A549 (cell line): ENCODE data around the gene ARHGAP10. TPM values are rescaled to one million over a fixed set of nuclear protein-coding genes. Genes with fewer than 3 reads are reported as not detected.

Source experiments
- ATAC-seq, 2 experiments: fragments of 200-7000 bp in 1 of 2; fragments of >200 bp in 1 of 2; cut with Nextera tagmentation in 1 of 2; cut with Tn5 transposase in 1 of 2; 3 replicates each; pipeline versions ENCODE4 v1.8.0 to v1.9.1; 2018 to 2020; ENCODE audit warnings: mild to moderate bottlenecking in 1 of 2, moderate library complexity in 1 of 2
- CTCF ChIA-PET: fragments of 300-600 bp; sonication (Branson Sonifier 250); formaldehyde crosslinking; extraction: SDS; loops from one replicate; lab custom pipeline; 2021; ENCODE audit warnings: antibody characterized with exemption, inconsistent platforms; lab: Yijun Ruan, JAX
- POLR2A ChIA-PET: fragments of 350-600 bp; formaldehyde crosslinking; extraction: SDS; loops from one replicate; lab custom pipeline; 2021; ENCODE audit warnings: antibody characterized with exemption, inconsistent platforms; lab: Yijun Ruan, JAX
- DNase-seq, 2 experiments: peaks; one replicate each; pipeline versions ENCODE4 v3.0.0 to v3.0.0-alpha.2; 2011 to 2016; ENCODE audit warnings: low read depth in 1 of 2, low spot score in 1 of 2
- FAIRE-seq: peaks from 2 replicates; lab custom pipeline; 2011; peaks lifted over from hg19 to GRCh38; lab: Jason Lieb, UNC
- H3K27ac ChIP-seq, 2 experiments: fragments of >200 bp; sonication (Bioruptor Twin); formaldehyde crosslinking; 3 replicates each; pipeline ENCODE4 v1.5.1; 2016 to 2017
- H3K4me1 ChIP-seq: fragments of >200 bp; sonication (Bioruptor Twin); formaldehyde crosslinking; 3 replicates; pipeline ENCODE4 v1.6.1; 2016
- H3K4me2 ChIP-seq: fragments of >200 bp; sonication (Bioruptor Twin); formaldehyde crosslinking; 3 replicates; pipeline ENCODE4 v1.6.1; 2016
- H3K4me3 ChIP-seq: fragments of >200 bp; sonication (Bioruptor Twin); formaldehyde crosslinking; 3 replicates; pipeline ENCODE4 v1.5.1; 2016
- H3K9me3 ChIP-seq: fragments of >200 bp; sonication (Bioruptor Twin); formaldehyde crosslinking; 3 replicates; pipeline ENCODE4 v1.6.1; 2016
- CEBPB ChIP-seq, 2 experiments: fragments of >200 bp in 1 of 2; sonication (Bioruptor Twin) in 1 of 2; formaldehyde crosslinking in 1 of 2; IDR thresholded peaks; 2 replicates each; pipeline ENCODE4 v1.6.1; 2012 to 2016
- CHD2 ChIP-seq: fragments of 150-350 bp; IDR thresholded peaks from 2 replicates; pipeline ENCODE4 v1.6.1; 2014; ENCODE audit warnings: low read length; ENCODE audit not compliant: partially characterized antibody
- EHF ChIP-seq: fragments of 250-450 bp; sonication (Bioruptor Pico); IDR thresholded peaks from 2 replicates; pipeline ENCODE4 v1.5.0; 2020; ENCODE audit warnings: mild to moderate bottlenecking
- ELK1 ChIP-seq: fragments of 150-350 bp; IDR thresholded peaks from 2 replicates; pipeline ENCODE4 v1.6.1; 2014; ENCODE audit warnings: low read depth, mild to moderate bottlenecking, low read length
- FOSL2 ChIP-seq, 2 experiments: fragments of 450-650 bp in 1 of 2; fragments of >200 bp in 1 of 2; sonication (Bioruptor Twin) in 1 of 2; formaldehyde crosslinking; IDR thresholded peaks; 2 replicates each; pipeline versions ENCODE4 v1.5.0 to v1.6.1; 2016 to 2020; ENCODE audit warnings: mild to moderate bottlenecking in 1 of 2, moderate library complexity in 1 of 2
- GATA3 ChIP-seq: IDR thresholded peaks from 2 replicates; pipeline ENCODE4 v1.6.1; 2012; ENCODE audit warnings: borderline replicate concordance
- HDAC2 ChIP-seq: fragments of 200-600 bp; sonication (generic); IDR thresholded peaks from 2 replicates; pipeline ENCODE4 v1.6.1; 2016
- HES2 ChIP-seq: fragments of >200 bp; sonication (Bioruptor Twin); formaldehyde crosslinking; IDR thresholded peaks from 2 replicates; pipeline ENCODE4 v1.6.1; 2016
- JUN ChIP-seq, 2 experiments: fragments of >200 bp; sonication (Bioruptor Twin); formaldehyde crosslinking; IDR thresholded peaks; 2 replicates in 1 of 2; 3 replicates in 1 of 2; pipeline ENCODE4 v1.6.1; 2016 to 2017
- JUNB ChIP-seq: fragments of >200 bp; sonication (Bioruptor Twin); formaldehyde crosslinking; IDR thresholded peaks from 2 replicates; pipeline ENCODE4 v1.6.1; 2016
- KDM1A ChIP-seq: fragments of 200-600 bp; sonication (generic); IDR thresholded peaks from 2 replicates; pipeline ENCODE4 v1.6.1; 2016; ENCODE audit warnings: low read depth, mild to moderate bottlenecking
- KDM5A ChIP-seq: fragments of 200-600 bp; sonication (generic); IDR thresholded peaks from 2 replicates; pipeline ENCODE4 v1.6.1; 2016; ENCODE audit warnings: antibody characterized with exemption, mild to moderate bottlenecking
- MAFK ChIP-seq: fragments of 450-650 bp; IDR thresholded peaks from 2 replicates; pipeline ENCODE4 v1.6.1; 2014; ENCODE audit not compliant: partially characterized antibody
- MAZ ChIP-seq: fragments of 150-350 bp; IDR thresholded peaks from 2 replicates; pipeline ENCODE4 v1.6.1; 2014; ENCODE audit warnings: antibody characterized with exemption, low read depth, low read length, borderline replicate concordance
- NFE2L2 ChIP-seq: fragments of 150-350 bp; conservative IDR thresholded peaks from 2 replicates; pipeline ENCODE4 v1.6.1; 2014; ENCODE audit warnings: low read length
- NPAS2 ChIP-seq: fragments of 250-450 bp; sonication (Bioruptor Pico); IDR thresholded peaks from 2 replicates; pipeline ENCODE4 v1.8.0; 2022; ENCODE audit warnings: mild to moderate bottlenecking, moderate library complexity, borderline replicate concordance
- PHF8 ChIP-seq: fragments of 200-600 bp; sonication (generic); IDR thresholded peaks from 2 replicates; pipeline ENCODE4 v1.6.1; 2016; ENCODE audit warnings: low read depth, mild to moderate bottlenecking, antibody characterized with exemption, moderate library complexity, borderline replicate concordance
- RCOR1 ChIP-seq: fragments of 150-350 bp; IDR thresholded peaks from 2 replicates; pipeline ENCODE4 v1.6.1; 2014; ENCODE audit warnings: antibody characterized with exemption, low read length, low read depth
- RNF2 ChIP-seq: fragments of 200-600 bp; sonication (generic); IDR thresholded peaks from 2 replicates; pipeline ENCODE4 v1.6.1; 2016; ENCODE audit warnings: low read depth, mild to moderate bottlenecking, antibody characterized with exemption, moderate library complexity, borderline replicate concordance
- TFCP2L1 ChIP-seq: fragments of 250-450 bp; sonication (Bioruptor Pico); IDR thresholded peaks from 2 replicates; pipeline ENCODE4 v1.5.0; 2021; ENCODE audit warnings: mild to moderate bottlenecking
- TP53 ChIP-seq: fragments of 250-450 bp; sonication (Bioruptor Pico); IDR thresholded peaks from 2 replicates; pipeline ENCODE4 v1.5.0; 2021; ENCODE audit warnings: mild to moderate bottlenecking, moderate library complexity
- ZC3H11A ChIP-seq: fragments of 450-650 bp; IDR thresholded peaks from 2 replicates; pipeline ENCODE4 v1.6.1; 2014; ENCODE audit warnings: antibody characterized with exemption, mild to moderate bottlenecking
- ZFP36 ChIP-seq: fragments of 450-650 bp; IDR thresholded peaks from 2 replicates; pipeline ENCODE4 v1.6.1; 2014; ENCODE audit warnings: borderline replicate concordance; ENCODE audit not compliant: partially characterized antibody
- ZNF302 ChIP-seq: fragments of 250-450 bp; sonication (Bioruptor Pico); IDR thresholded peaks from 2 replicates; pipeline ENCODE4 v1.9.0; 2021; ENCODE audit warnings: inconsistent platforms, mild to moderate bottlenecking, moderate library complexity
- ZSCAN20 ChIP-seq: fragments of 250-450 bp; sonication (Bioruptor Pico); IDR thresholded peaks from 2 replicates; pipeline ENCODE4 v1.8.0; 2022; ENCODE audit warnings: mild to moderate bottlenecking, moderate library complexity
- WGBS: methylation state at CpG from one replicate; pipeline ENCODE4 v1.1.6; 2017; ENCODE audit errors: missing lambda C conversion rate; 5-methylcytosine and 5-hydroxymethylcytosine counted together
- polyA plus RNA-seq, 4 experiments: library from polyadenylated mRNA; depleted of rRNA in 3 of 4; stranded (reverse); fragments of >200 nt; fragmentation: RNase III in 1 of 4; extraction: RNeasy Plus Mini Kit Qiagen cat#74134 plus additional on column Dnase treatment in 1 of 4; gene quantifications; 2 replicates in 3 of 4; 3 replicates in 1 of 4; pipeline ENCODE4 v1.2.3, GENCODE V29; 2011 to 2017
- TF ChIP-seq, protein P1 (sequence below): fragments of 200-600 bp; sonication (generic); IDR thresholded peaks from 2 replicates; pipeline ENCODE4 v1.6.1; 2016; ENCODE audit warnings: antibody characterized with exemption, mild to moderate bottlenecking, moderate library complexity
- TF ChIP-seq, protein P2 (sequence below): IDR thresholded peaks from 2 replicates; pipeline ENCODE4 v1.6.1; 2012

The ARHGAP10 gene
- polyA plus RNA-seq, 2 of the 4 experiments (the other 2 are of a cell fraction): 7.0 to 7.2 TPM

- no peak for TF ChIP-seq NPAS2 (CRISPR knock-in tag)
- TF ChIP-seq EHF (CRISPR knock-in tag): no peak
Observed at GRCh38 chr4:147785129-147785528, 53.2 kb downstream of the ARHGAP10 start (continued).

DNA sequence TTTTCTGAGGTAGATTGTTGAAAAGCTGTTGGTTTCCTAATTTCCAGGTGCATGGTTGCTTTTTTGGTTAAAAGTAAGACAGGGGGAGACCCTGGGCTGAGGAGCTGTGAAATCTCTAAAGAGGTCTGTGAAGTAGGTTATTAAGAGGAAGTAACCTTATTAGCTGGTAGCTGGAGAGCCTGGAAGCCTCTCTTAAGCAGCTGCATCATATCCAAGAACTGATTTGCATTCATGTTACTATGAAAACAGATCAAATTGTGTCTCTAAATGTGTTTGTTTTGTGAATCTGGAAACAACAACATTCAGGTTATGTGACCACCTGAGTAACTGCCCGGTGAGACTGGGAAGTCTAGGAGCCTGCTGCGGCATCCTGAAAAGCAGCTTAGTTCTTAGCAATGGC is 54.1 kb downstream of the ARHGAP10 start:
- H3K27ac ChIP-seq: no peak overlapping the region
- H3K4me2 ChIP-seq: no peak overlapping the region
- H3K4me3 ChIP-seq: no peak overlapping the region
- FAIRE-seq (no peak), ATAC-seq (no peak; a peak in 1 of 6 replicates), DNase-seq (no peak)
- H3K9me3 ChIP-seq: no peaks in the 10 kb centered on the region
- peaks cover 30% of the 10 kb centered on the region for H3K4me1 ChIP-seq
- 91% methylated on average over 2 of the region's 2 CpGs for WGBS
- ChIA-PET CTCF (interaction anchor here (1.0 to 1.3 kb wide), 2 partner anchors 78 to 81 kb away, joined by 3 to 4 read pairs; no protein-coding TSS in a partner anchor), POLR2A (no interaction called here)
- TF ChIP-seq TP53: no peak
- TF ChIP-seq, protein P1, sequence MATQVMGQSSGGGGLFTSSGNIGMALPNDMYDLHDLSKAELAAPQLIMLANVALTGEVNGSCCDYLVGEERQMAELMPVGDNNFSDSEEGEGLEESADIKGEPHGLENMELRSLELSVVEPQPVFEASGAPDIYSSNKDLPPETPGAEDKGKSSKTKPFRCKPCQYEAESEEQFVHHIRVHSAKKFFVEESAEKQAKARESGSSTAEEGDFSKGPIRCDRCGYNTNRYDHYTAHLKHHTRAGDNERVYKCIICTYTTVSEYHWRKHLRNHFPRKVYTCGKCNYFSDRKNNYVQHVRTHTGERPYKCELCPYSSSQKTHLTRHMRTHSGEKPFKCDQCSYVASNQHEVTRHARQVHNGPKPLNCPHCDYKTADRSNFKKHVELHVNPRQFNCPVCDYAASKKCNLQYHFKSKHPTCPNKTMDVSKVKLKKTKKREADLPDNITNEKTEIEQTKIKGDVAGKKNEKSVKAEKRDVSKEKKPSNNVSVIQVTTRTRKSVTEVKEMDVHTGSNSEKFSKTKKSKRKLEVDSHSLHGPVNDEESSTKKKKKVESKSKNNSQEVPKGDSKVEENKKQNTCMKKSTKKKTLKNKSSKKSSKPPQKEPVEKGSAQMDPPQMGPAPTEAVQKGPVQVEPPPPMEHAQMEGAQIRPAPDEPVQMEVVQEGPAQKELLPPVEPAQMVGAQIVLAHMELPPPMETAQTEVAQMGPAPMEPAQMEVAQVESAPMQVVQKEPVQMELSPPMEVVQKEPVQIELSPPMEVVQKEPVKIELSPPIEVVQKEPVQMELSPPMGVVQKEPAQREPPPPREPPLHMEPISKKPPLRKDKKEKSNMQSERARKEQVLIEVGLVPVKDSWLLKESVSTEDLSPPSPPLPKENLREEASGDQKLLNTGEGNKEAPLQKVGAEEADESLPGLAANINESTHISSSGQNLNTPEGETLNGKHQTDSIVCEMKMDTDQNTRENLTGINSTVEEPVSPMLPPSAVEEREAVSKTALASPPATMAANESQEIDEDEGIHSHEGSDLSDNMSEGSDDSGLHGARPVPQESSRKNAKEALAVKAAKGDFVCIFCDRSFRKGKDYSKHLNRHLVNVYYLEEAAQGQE: no peak
- TF ChIP-seq, protein P2, sequence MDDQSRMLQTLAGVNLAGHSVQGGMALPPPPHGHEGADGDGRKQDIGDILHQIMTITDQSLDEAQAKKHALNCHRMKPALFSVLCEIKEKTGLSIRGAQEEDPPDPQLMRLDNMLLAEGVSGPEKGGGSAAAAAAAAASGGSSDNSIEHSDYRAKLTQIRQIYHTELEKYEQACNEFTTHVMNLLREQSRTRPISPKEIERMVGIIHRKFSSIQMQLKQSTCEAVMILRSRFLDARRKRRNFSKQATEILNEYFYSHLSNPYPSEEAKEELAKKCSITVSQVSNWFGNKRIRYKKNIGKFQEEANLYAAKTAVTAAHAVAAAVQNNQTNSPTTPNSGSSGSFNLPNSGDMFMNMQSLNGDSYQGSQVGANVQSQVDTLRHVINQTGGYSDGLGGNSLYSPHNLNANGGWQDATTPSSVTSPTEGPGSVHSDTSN: no peak
- no peak for TF ChIP-seq CEBPB (IDR thresholded peaks at IDR 0.05)
- TF ChIP-seq RCOR1: no peak
- no peak for TF ChIP-seq ZFP36
- TF ChIP-seq MAZ: no peak
- TF ChIP-seq PHF8: no peak
- no peak for TF ChIP-seq JUNB
- TF ChIP-seq MAFK: no peak
- TF ChIP-seq RNF2: no peak
- TF ChIP-seq KDM1A: no peak
- no peak for TF ChIP-seq JUN (IDR thresholded peaks at IDR 0.05)
- TF ChIP-seq GATA3: no peak

GRCh38 chr4:147786531-147786930 is 54.6 kb downstream of the ARHGAP10 start:
- no peak for FAIRE-seq

DNA sequence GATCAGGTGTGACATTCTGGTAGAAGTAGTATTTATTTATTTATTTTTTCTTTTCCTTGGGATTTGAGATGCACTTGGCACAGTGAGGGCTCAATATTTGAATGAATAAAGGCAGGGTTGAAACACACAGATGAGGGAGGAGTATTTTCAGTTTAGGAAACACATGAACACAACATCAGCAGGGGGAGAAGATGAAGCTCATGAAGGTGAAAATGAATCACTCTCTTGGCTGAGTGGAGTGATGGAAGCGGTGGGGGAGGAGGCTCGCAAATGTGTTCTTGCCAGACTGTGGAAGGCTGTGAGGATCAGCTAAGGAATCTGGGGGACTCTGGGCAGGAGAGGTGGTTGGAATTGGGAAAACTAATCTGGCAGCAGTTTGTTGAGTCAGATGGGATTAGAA is 55.3 kb downstream of the ARHGAP10 start:
- DNase-seq (no peak), ATAC-seq (no peak; a peak in 1 of 6 replicates), FAIRE-seq (no peak)
- no peak for TF ChIP-seq KDM5A
- TF ChIP-seq HES2: no peak
- TF ChIP-seq NFE2L2: no peak
- TF ChIP-seq TP53: no peak
- TF ChIP-seq TFCP2L1: no peak
- no peak for TF ChIP-seq ELK1
- TF ChIP-seq MAFK: no peak
- TF ChIP-seq EHF (CRISPR knock-in tag): no peak
- TF ChIP-seq ZSCAN20 (CRISPR knock-in tag): no peak
- TF ChIP-seq JUN (IDR thresholded peaks at IDR 0.05): no peak
- TF ChIP-seq ZC3H11A: no peak
- no peak for TF ChIP-seq CEBPB (IDR thresholded peaks at IDR 0.05)
- TF ChIP-seq ZNF302 (CRISPR knock-in tag): no peak
- TF ChIP-seq FOSL2 (IDR thresholded peaks at IDR 0.05): no peak
- TF ChIP-seq FOSL2 (CRISPR knock-in tag; IDR thresholded peaks at IDR 0.05): no peak
- peaks cover 28% of the 10 kb centered on the region for H3K4me1 ChIP-seq
- peak overlapping the region in 1 of 2 experiments; percentile 4; a peak in 1 of 6 replicates for H3K27ac ChIP-seq
- WGBS: 67% methylated on average over 2 of the region's 2 CpGs
- H3K4me3 ChIP-seq: no peak overlapping the region
- POLR2A ChIA-PET: no interaction called here
- H3K9me3 ChIP-seq: no peaks in the 10 kb centered on the region
- CTCF ChIA-PET: interaction anchor here (0.6 to 1.2 kb wide), 2 partner anchors 55 to 213 kb away, joined by 3 read pairs; partner anchors contain the start of gene ARHGAP10
- H3K4me2 ChIP-seq: peak overlapping the region; percentile 21; the same call in 1 of the 3 replicates

More at GRCh38 chr4:147786531-147786930, 54.6 kb downstream of the ARHGAP10 start:
- Histone ChIP-seq H3K4me2 (no peak overlapping the region; the same call in 2 of the 3 replicates), H3K27ac (no peak overlapping the region), H3K4me3 (no peak overlapping the region), H3K4me1 (peaks cover 30% of the 10 kb centered on the region), H3K9me3 (no peaks in the 10 kb centered on the region)
- no peak for DNase-seq
- no peak for TF ChIP-seq RCOR1
- TF ChIP-seq HDAC2: no peak
- no peak for TF ChIP-seq CHD2
- 67% methylated on average over 2 of the region's 2 CpGs for WGBS
- no peak; a peak in 1 of 6 replicates for ATAC-seq
- ChIA-PET CTCF (interaction anchor here (1.0 to 1.3 kb wide), 3 partner anchors 55 to 80 kb away, joined by 3 to 4 read pairs (median 3); partner anchors contain the start of gene ARHGAP10), POLR2A (no interaction called here)
